GOT3 (cell line): ENCODE results near the gene TM7SF2.
"Not testable (repeated sequence)": the region's sequence is repeated elsewhere in the genome, so short reads cannot be mapped to it uniquely, and the experiment has no call there.

Source experiments
- DNase-seq: peaks from one replicate; lab custom pipeline; 2025; ENCODE audit warnings: mixed read lengths; lab: John Stamatoyannopoulos, UW

TM7SF2 gene

DNA sequence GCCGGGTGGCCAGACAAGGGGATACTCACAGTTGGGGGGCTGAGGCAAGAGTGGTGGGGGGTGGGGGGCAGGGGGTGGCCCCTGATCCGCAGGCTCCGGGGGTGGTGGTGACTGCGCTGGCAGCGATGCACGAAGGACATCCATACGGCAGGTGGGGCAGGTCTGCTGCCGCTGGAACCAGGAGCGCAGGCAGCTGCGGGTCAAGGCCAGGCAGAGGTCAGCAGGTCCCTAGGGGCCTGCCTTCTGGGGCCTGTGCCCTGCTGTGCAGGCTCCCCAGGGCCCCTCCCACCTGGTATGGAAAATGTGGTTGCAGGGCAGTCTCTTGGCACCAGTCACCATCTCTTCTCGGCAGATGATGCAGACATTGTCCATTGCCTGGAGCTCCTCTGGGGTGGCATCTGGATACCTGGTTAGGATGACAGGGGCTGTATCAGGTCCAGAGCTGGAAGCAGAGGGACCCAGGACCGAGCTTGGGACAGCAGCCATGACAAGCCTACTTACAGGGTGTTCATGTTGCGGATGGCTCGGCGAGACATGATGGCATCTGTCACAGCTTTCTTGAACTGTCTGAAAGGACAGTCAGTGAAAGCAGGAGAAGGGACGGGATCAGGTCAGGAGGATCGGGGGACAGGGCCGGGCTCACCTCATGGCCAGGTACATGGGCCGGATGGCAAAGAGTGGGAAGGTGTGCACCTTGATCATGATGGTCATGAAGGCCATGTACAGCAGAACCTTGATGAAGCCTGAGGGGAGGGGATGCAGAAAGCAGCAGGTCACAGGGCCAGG is 19.2 kb downstream of the TM7SF2 start:
- DNase-seq, result no peak

DNA sequence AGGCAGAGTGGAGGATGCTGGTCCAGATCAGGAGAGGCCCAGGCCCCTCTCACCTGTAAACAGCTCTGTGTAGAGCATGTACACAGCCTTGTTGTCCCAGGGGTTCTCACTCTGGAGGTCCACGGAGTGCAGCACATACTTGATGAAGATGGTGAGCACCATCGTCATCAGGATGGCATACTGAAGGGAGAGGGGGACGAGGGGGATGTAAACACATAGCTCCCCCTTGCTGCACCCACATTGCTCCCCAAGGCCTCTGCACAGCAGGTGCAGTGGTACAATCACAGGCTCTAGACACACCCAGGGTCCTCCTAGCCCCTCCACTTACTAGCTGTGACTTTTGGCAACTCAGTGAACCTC is 19.7 kb downstream of the TM7SF2 start:
- DNase-seq, result no peak

DNA sequence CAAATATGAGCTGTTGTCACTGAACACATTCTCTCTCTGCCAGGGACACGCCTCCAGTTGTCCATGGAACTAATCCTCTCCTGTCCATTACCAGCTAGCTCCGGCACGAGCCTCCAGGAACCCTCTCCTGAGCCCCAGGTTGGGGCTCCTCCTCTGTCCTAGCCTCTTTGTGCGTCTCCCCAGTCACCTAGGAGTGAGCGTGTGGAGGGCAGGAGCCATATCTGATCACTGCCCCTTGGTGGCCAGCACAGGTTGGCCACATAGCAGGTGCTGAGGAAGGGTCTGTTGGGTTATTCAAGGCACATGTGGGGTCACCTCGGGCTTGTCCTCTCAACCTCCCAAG is 20.2 kb downstream of the TM7SF2 start:
- no peak for DNase-seq

DNA sequence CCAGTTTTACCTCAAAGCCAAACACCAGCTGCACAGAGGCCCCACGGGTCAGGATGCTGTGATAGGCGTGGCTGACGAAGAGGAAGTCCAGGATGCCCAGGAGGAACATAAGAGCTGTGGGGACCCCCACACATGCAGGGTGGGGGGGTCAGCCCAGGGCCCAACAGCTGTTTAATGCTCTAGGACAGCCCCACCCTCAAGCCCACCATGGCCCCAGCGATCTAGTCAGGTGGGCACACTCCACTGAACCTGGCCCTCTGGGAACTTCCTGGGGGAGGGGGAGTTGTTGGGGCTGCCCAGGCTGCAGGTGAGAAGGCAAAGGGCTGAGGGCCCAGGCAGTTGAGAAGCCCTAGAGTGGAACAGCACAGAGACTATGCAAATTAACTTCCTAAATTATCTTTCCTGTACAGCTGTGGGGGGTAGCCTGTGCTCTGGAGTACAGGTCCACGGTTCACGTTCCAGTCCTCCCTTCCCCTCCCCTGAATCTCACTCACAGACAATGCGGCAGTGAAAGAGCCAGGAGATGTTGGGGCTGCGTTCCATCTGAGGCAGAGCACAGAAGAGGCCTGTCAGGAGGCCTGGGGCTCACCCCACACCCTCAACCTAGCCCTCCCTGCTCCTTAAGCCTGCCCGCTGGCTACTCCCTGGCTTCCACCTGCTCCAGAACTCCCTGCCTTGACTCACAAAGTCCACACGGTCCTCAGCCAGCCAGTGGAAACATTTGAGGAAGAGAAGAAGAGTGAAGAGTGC is 20.7 kb downstream of the TM7SF2 start:
- no peak for DNase-seq

DNA sequence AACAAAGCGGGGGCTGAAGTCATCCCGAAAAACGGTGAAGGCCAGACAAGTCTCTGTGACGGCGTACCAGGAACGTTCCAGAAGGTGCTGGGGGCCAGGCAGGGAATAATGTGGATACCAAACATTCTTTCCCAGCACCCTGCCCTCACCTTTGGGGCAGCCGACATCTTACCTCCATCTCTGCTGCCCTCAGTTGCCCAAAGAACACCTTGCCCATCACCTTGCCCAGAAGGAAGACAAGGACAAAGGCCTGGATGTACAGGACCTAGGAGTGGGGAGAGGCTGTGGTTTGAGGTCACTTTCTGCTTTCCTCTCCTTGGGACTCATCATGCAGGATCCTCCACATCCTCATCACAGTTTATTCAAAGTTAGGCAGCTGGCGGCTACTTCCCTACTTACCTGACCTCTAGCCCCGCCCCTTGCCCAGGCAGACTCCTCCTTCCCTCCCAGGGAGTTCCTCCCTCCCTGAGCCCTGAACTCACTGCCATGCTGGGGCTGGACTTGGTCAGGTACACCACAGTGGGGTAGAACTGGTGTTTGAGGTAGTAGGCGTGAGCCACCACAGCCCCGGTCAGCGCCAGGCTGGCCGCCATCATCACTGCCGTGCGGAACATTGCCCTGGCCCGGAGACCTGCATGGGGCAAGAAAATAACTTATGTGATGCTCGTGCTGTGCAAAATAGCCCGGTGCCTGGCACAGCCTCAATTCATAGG is 21.5 kb downstream of the TM7SF2 start:
- DNase-seq, result no peak

DNA sequence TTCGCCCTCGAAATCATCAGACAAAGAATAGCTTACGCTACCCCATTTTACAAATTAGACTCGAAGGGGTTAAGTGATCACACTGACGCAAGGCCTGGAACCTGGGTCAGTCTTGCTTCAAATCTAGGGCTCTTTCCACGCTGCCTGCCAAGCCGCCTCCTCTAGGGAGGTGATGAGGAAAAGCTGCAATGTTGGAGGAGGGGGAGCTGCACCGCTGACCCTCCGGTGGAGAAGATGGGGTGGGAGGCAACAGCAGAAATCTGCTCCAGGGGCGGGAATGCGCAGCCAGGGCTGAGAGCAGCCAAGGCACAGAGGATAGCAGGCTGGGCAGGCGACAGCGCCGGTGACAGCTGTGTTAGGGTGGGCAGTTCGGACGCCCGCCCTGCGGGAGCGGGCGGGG is 22.1 kb downstream of the TM7SF2 start:
- DNase-seq, result no peak

DNA sequence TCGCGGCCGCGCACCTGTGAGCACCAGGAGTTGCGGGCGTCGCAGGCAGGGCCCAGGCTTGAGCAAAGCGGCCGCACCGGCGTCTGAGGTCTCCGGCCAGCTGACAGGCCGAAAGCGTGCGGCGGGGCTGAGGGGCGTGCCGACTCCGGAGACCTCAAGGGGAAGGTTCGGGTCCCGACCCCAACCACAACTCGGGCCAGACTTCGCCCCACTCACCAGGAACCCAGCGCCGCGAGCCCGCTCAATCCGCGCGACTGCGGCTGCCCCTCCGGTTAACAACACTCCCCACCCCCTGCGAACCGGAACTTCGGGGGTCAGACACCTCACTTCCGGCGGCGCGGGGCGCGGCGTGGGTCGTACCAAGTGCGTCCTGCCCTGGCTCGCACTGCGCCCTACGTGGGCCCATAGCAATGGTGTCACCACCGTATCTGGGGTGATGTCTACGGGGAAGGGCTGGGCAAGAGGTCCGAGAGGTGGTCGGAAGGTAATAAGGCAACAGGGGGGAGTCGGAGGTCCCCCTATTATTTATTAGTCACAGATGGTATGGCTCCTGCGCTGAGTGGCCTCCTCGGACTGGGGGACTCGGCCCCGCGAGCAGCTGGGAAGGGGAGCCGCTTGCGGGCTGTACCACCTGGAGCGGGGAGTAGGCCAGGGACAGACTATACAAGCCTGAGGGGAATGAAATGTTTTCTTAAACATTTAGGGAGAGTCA is 22.7 kb downstream of the TM7SF2 start, which contains the start of gene SYVN1:
SYVN1 (minus strand) TSS at position 280 of the 712 bp plus-strand sequence. CDS start 918 bp downstream, outside the sequence.
- DNase-seq, result peak; percentile 47

DNA sequence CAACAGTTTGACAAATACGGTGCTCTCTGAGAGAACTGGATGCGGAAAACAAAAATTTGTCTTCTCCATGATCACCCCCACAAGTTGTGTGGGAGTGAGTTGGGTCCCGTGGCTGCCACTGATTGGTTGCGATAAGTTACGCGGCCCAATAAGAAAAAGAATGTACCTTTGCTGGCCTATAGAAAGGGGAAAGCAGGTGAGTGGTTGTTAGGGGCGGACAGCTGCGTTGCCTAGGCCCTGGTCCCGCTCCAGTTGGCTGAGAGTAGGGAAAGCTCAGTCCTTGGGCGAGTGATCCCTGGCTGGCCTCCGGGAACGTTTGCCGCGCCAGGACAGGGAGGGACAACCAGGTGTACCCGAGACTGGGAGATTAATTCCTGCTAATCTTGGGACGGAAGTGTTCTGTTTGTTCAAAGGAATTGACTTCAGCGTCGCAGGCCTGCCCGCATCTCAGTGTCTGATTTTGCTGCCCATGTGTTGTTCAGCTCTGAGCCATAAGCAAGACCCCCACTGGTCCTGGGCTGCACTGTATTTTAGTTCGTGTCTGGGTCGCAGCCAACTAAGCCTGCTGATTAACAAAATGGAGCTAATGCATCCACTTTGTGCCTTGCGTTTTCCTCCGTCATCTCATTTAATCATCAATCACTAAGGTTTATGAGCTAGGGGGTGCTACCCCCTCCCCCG is 23.4 kb downstream of the TM7SF2 start:
- DNase-seq, result peak; percentile 44

DNA sequence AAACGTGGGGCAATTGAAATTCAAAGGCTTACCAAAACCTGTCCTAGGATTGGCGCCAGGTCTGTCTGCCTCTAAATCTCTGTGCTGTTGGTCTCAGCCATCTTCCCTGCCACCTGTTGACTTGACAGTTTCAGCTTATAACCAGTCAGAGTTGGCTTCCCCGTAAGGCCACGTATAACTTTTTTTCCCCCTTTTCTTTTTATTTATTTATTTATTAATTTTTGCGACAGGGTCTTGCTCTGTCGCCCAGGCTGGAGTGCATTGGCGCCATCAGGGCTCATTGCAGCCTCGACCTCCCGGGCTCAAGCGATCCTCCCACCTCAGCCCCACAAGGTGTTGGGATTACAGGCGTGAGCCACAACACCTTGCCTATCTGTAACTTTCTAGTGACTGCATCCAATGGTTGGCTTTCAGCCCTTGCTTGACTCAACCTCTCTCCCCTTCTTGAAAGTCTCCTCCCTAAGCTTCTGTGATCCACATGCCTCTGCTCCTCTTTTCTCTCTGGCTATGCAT is 24.0 kb downstream of the TM7SF2 start:
- DNase-seq, result no peak

DNA sequence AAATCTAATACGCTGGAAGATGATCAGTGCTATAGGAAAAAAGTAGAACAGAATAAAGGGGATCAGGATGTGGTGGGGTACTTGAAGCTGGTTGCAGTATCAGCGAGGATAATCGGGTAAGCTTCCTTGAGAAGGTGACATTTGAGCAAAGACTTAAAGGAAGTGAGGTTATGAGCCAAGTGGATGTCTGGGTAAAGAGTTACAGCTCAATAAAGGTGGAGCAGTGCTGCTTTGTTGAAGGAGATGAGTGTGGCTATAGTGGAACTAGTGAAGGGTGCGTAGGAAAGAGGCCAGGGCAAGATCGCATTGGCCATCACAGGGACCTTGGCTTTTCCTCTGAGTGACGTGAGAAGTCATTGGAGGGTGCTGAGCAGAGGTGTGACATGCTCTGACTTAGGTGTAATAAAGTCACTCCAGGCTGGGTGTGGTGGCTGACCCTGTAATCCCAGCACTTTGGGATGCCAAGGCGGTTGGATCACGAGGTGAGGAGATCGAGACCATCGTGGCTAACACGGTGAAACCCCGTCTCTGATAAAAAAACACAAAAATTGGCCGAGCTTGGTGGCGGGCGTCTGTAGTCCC is 24.9 kb downstream of the TM7SF2 start:
- DNase-seq, result no peak

DNA sequence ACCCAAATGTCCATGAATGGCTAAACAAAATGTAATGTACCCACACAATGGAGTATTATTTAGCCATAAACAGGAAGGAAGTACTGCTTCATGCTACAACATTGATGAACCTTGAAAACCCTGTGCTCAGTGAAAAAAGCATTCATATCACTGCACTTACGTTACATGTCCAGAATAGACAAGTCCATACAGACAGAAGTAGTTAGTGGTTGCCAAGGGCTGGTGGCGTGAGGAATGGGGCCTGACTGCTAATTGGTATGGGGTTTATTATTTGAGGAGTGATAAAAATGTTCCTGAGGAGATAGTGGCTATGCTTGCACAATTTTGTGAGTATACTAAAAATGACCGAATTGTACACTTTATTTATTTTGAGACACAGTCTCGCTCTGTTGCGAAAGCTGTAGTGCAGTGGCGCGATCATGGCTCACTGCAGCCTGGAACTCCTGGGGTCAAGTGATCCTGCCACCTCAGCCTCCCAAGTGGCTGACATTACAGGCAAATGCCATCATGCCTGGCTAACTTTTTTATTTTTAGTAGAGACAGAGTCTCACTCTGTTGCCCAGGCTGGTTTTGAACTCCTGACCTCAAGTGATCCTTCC is 30.3 kb downstream of the TM7SF2 start:
- no peak for DNase-seq

DNA sequence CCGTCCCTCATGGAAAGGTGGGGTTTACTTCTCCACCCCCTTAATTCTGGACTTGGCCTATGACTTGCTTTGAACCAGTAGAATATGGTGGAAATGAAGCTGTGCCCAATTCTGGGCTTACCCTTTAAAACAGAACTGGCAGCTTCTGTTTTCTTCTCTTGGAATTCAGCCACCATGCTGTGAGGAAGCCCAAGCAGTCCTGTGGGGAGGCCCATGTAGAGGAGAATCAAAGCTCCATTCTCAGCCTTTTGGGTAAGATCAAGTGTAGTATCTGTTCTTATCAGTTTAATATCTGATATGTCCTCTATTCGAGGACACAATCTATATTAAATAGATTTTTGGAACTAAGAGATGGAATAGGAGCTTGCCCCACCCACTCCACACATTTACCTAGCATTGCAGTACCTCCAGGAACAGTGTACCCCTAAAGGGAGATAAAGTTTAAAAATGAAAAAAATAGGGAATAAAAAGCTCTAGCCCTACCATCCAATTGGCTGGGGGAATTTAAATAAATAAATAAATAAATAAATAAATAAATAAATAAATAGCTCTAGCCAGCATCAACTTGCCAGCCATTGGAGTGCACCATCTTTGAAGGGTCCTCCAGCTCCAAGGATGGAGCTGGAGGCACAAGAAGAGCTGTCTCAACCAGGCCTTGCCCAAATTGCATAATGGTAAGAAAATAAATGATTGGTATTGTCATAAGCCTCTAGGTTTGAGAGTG is 35.8 kb downstream of the TM7SF2 start:
- DNase-seq, result no peak

DNA sequence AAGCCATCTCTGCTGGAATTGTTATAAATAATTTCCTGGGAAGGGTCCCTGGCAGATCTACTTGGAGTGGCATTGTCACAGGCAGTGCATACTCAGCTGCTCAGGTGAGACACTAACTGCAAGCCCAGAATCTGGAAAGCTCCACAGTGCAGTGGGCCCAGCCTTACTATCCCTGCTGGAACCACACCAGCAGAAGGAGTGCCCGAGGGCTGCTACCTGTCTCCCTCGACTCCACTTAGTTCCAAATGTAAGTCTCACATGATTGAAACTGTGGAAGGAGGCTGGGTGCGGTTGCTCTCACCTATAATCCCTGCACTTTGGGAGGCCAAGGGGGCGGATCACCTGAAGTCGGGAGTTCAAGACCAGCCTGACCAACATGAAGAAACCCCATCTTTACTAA is 37.0 kb downstream of the TM7SF2 start:
- DNase-seq, result no peak

DNA sequence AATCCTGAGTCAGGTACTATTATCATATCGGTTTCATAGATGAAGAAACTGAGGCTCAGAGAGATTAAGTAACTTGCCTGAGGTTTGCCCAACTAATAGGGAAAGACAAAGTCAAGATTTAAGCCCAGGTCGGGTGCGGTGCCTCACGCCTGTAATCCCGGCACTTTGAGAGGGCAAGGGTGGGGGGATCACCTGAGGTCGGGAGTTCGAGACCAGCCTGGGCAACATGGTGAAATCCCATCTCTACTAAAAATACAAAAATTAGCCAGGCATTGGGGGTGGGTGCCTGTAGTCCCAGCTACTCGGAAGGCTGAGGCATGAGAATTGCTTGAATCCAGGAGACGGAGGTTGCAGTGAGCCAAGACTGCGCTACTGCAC is 38.4 kb downstream of the TM7SF2 start:
- DNase-seq, result not testable (repeated sequence)

DNA sequence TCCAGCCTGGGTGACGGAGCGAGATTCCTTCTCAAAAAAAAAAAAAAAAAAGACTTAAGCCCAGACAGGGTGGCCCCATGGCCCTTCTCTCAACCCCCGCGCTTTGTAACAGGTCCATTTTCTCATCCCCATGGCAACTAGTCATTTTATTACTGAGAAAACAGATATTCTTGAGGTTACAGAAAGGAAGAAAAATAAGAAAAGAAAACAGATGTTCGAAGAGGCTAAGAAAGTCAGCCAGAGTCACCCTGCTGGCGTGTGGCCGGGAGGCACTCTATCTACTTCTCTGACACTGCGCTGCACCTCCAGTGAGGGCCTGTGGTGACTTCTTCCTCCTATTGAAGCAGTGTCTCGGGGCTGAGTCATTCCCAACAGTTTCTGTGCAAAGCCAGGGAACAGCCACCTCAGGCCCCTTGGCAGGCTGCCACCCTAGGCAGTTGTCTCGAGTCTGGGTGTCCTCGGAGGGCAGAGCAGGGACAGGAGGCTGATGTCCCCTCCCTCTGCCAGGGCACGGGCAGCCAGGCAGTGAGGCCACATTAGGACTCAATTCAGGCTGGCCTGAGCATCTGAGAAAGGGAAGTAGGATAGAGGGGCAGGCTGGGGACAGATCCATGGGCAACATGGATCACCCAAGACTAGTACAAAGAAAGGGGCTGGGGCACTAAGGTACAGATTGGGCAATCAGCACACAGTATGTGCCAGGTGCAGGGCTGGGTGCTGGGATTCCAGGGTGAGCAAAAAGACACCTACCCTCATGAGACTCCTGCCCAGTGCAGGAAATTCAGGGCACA is 39.0 kb downstream of the TM7SF2 start:
- DNase-seq, result no peak

DNA sequence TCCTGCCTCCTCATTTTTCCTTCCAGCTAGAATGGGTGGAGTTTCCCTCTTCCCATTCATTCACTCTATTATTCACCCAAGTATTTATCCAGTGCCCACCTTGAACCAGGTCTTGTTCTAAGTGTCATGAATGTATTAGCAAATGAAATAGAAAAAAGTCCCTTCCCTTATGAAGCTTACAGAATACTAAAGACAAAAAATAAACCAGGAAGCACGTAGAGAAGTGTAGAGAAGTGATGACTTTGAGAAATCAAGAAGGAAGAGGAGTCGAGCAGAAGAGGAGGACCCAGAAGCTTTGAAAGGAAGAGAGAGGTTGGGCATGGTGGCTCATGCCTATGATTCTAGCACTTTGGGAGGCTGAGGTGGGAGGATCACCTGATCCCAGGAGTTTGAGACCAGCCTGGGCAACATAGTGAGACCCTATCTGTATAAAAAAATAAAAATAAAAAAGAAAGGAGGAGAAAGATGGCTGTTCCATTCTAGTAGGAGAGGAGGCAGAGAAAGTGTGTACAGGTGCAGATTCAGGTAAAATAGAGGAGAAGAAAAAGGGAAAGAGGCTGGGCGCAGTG is 39.7 kb downstream of the TM7SF2 start:
- DNase-seq, result no peak

DNA sequence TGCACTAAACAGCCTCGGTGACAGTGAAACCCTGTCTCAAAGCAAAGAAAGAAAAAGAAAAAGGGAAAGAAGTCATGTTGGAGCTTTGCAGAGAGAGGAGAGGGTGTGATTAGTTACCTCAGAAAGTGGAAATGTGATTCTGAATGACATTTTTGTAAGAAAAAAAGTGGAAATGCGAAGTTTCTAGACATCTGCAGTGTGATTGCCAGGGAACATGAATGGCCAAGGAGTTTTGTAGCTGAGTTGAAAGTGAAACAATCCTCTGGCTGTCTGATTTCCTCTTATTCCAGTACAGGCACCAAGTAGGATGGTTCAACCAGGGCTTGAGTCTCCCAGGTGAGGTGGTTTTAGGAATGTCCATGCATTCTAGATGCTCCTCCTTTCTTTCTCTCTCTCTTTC is 40.5 kb downstream of the TM7SF2 start:
- DNase-seq, result no peak

DNA sequence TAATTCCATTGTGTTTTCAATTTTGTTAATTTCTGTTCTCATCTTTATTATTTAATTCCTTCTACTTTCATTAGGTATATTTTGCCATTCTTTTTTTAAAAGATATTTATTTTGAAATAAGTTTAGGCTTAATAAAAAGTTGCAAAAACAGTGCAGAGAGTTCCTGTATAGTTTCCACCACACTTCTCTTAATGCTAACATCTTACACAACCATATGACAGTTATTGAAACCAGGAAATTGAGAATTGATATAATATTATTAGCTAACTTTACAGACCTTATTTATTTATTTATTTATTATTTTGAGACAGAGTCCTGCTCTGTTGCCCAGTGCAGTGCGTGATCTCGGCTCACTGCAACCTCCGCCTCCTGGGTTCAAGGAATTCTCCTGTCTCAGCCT is 44.6 kb downstream of the TM7SF2 start:
- no peak for DNase-seq

DNA sequence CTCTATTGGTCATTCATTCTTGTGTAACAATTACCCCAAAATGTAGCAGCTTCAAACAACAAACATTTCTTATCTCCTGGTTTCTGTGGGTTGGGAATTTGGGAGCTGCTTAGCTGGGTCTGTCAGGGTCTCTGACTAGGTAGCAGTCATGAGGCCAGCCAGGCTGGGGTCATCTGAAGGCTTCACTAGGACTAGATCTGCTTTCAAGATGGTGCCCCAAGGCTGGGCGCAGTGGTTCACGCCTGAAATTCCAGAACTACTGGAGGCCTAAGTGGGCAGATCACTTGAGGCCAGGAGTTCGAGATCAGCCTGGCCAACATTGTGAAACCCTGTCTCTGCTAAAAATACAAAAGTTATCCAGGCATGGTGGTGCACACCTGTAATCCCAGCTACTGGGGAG is 45.3 kb downstream of the TM7SF2 start:
- no peak for DNase-seq
